ENCODE results near the gene PGA4.

- TF ChIP-seq POLR2A (IDR thresholded peaks at IDR 0.05) = no peak
- no peak for TF ChIP-seq CTCF (IDR thresholded peaks at IDR 0.05)
Observed at GRCh38 chr11:61265357-61265756, 43.2 kb downstream of the PGA4 start.

Data from upper lobe of left lung (tissue), 4 donors.